K562 (cell line): ENCODE measurements around the gene TMEM181. TPM values are rescaled to one million over a fixed set of nuclear protein-coding genes. Genes with fewer than 3 reads are reported as not detected.

Source experiments
- ATAC-seq: fragments of 200-7000 bp; cut with Tn5 transposase; 3 replicates; pipeline ENCODE4 v1.9.1; 2020; ENCODE audit warnings: moderate library complexity
- BruUV-seq: library from RNA; stranded (reverse); fragments of 400-500 nt; replicated peaks from 2 replicates; lab custom pipeline; 2021; lab: Mats Ljungman, UMichigan
- CTCF ChIA-PET: fragments of 300-600 bp; formaldehyde crosslinking; extraction: SDS; loops from one replicate; lab custom pipeline; 2021; ENCODE audit warnings: low intra/inter-chr PET ratio; lab: Yijun Ruan, JAX
- POLR2A ChIA-PET: fragments of 300-600, 350-650 bp; sonication (Branson Sonifier 250); formaldehyde crosslinking; extraction: SDS; loops from one replicate; lab custom pipeline; 2021; ENCODE audit warnings: antibody characterized with exemption, inconsistent platforms; lab: Yijun Ruan, JAX
- DNase-seq, 4 experiments: peaks; one replicate each; pipeline versions ENCODE4 v3.0.0 to v3.0.0-alpha.2; 2011 to 2018; ENCODE audit warnings: low spot score in 3 of 4, mixed read lengths in 3 of 4; ENCODE audit errors: extremely low read depth in 1 of 4
- FAIRE-seq: peaks from 2 replicates; lab custom pipeline; 2011; peaks lifted over from hg19 to GRCh38; lab: Jason Lieb, UNC
- H2AFZ ChIP-seq: 2 replicates; pipeline ENCODE4 v1.6.0; 2011; ENCODE audit warnings: low read depth, low read length, control low read depth, inconsistent platforms
- H3K27ac ChIP-seq: fragments of 200-600 bp; 3 replicates; pipeline ENCODE4 v1.8.0; 2011; ENCODE audit warnings: low read depth, mild to moderate bottlenecking, control low read depth, inconsistent platforms, low read length, moderate library complexity, mixed read lengths; ENCODE audit errors: extremely low read depth
- H3K27me3 ChIP-seq, 2 experiments: fragments of 300-600 bp in 1 of 2; 2 replicates in 1 of 2; 3 replicates in 1 of 2; pipeline versions ENCODE4 v1.6.0 to v1.8.0; 2011; ENCODE audit warnings: inconsistent platforms in 2 of 2, low read length in 2 of 2, mild to moderate bottlenecking in 1 of 2, mixed read lengths in 1 of 2, moderate library complexity in 1 of 2; ENCODE audit not compliant: control insufficient read depth in 2 of 2, insufficient read depth in 2 of 2
- H3K36me3 ChIP-seq: fragments of 300-600 bp; 3 replicates; pipeline ENCODE4 v1.8.0; 2011; ENCODE audit warnings: mild to moderate bottlenecking, low read length, inconsistent platforms; ENCODE audit not compliant: control insufficient read depth, insufficient read depth
- H3K4me1 ChIP-seq, 2 experiments: fragments of 200-600 bp in 1 of 2; replicated peaks in 1 of 2; 2 replicates in 1 of 2; 3 replicates in 1 of 2; pipeline versions ENCODE4 v1.5.1 to v1.8.0; 2011; ENCODE audit warnings: inconsistent platforms in 2 of 2, low read length in 2 of 2, mild to moderate bottlenecking in 1 of 2, mixed read lengths in 1 of 2, moderate library complexity in 1 of 2; ENCODE audit not compliant: control insufficient read depth in 2 of 2, insufficient read depth in 2 of 2
- H3K4me2 ChIP-seq: 2 replicates; pipeline ENCODE4 v1.6.1; 2011; ENCODE audit warnings: low read length, control low read depth, inconsistent platforms, mixed read lengths; ENCODE audit not compliant: insufficient read depth
- H3K4me3 ChIP-seq: fragments of 200-600 bp; sonication (generic), shearing (Covaris generic); 2 replicates; pipeline ENCODE4 v1.5.1; 2016; ENCODE audit warnings: control low read depth, inconsistent platforms
- H3K79me2 ChIP-seq: fragments of 200-600 bp; 3 replicates; pipeline ENCODE4 v1.8.0; 2011; ENCODE audit warnings: low read length, inconsistent platforms; ENCODE audit not compliant: control insufficient read depth, insufficient read depth
- H3K9ac ChIP-seq, 2 experiments: 2 replicates each; pipeline versions ENCODE4 v1.6.0 to v1.6.1; 2011; ENCODE audit warnings: low read depth in 2 of 2, low read length in 2 of 2, control low read depth in 1 of 2, inconsistent platforms in 1 of 2, mild to moderate bottlenecking in 1 of 2, mixed read lengths in 1 of 2; ENCODE audit not compliant: insufficient read depth in 1 of 2
- H3K9me1 ChIP-seq: one replicate; pipeline ENCODE4 v1.6.0; 2011; ENCODE audit warnings: inconsistent platforms, mild to moderate bottlenecking, low read length, moderate library complexity; ENCODE audit not compliant: control insufficient read depth, insufficient read depth
- H3K9me3 ChIP-seq: replicated peaks from 2 replicates; pipeline ENCODE4 v1.5.1; 2011; ENCODE audit warnings: low read depth, low read length, inconsistent platforms; ENCODE audit not compliant: control insufficient read depth, insufficient read depth
- H4K20me1 ChIP-seq: replicated peaks from 2 replicates; pipeline ENCODE4 v1.6.1; 2011; ENCODE audit warnings: low read length, inconsistent platforms, mixed read lengths; ENCODE audit not compliant: control insufficient read depth, insufficient read depth
- CBX8 ChIP-seq: fragments of 200-600 bp; sonication (generic); IDR thresholded peaks from 2 replicates; pipeline ENCODE4 v1.6.1; 2012; ENCODE audit warnings: borderline replicate concordance, mixed run types, low read depth, mild to moderate bottlenecking, moderate library complexity, mixed read lengths, low read length, control low read depth, inconsistent platforms; ENCODE audit not compliant: poor library complexity, severe bottlenecking; ENCODE audit errors: extremely low read depth
- EP300 ChIP-seq: IDR thresholded peaks from 2 replicates; pipeline ENCODE4 v1.6.1; 2012; ENCODE audit warnings: low read length, improper control_type of control experiment
- FOXK2 ChIP-seq, 2 experiments: fragments of 450-650 bp; IDR thresholded peaks in 1 of 2; conservative IDR thresholded peaks in 1 of 2; 2 replicates each; pipeline ENCODE4 v1.6.1; 2016; ENCODE audit warnings: low read depth in 2 of 2, mild to moderate bottlenecking in 1 of 2
- GTF2B ChIP-seq: IDR thresholded peaks from 2 replicates; pipeline ENCODE4 v1.6.1; 2011; ENCODE audit not compliant: insufficient read length; ENCODE audit errors: extremely low read depth
- MBD1 ChIP-seq: fragments of 250-450 bp; sonication (Bioruptor Pico); IDR thresholded peaks from 2 replicates; pipeline ENCODE4 v1.8.0; 2022; ENCODE audit warnings: inconsistent platforms
- NCOA2 ChIP-seq, 2 experiments: fragments of 450-650 bp; IDR thresholded peaks; 2 replicates each; pipeline ENCODE4 v1.6.1; 2018; ENCODE audit warnings: mild to moderate bottlenecking in 2 of 2, moderate library complexity in 1 of 2; ENCODE audit not compliant: partially characterized antibody in 2 of 2
- PTRF ChIP-seq: fragments of 450-650 bp; IDR thresholded peaks from 2 replicates; pipeline ENCODE4 v1.6.1; 2016; ENCODE audit warnings: mild to moderate bottlenecking, missing genetic modification characterization, missing compliant biosample characterization
- SMARCC2 ChIP-seq: fragments of 450-650 bp; IDR thresholded peaks from 2 replicates; pipeline ENCODE4 v1.6.1; 2017; ENCODE audit warnings: antibody characterized with exemption, moderate library complexity, mild to moderate bottlenecking, low read depth
- SMC3 ChIP-seq: conservative IDR thresholded peaks from 2 replicates; pipeline ENCODE4 v1.6.1; 2011; ENCODE audit warnings: low read depth, low read length, improper control_type of control experiment; ENCODE audit not compliant: insufficient read depth
- SREBF2 ChIP-seq: sonication (generic); formaldehyde crosslinking; IDR thresholded peaks from 2 replicates; pipeline ENCODE4 v1.4.0; 2020; ENCODE audit warnings: mild to moderate bottlenecking, missing genetic modification reagents
- TFE3 ChIP-seq: fragments of 450-650 bp; formaldehyde crosslinking; IDR thresholded peaks from 2 replicates; pipeline ENCODE4 v1.4.0; 2020; ENCODE audit warnings: mild to moderate bottlenecking, mixed read lengths
- ZBTB43 ChIP-seq: sonication (generic); formaldehyde crosslinking; IDR thresholded peaks from 2 replicates; pipeline ENCODE4 v1.8.0; 2023; ENCODE audit warnings: mild to moderate bottlenecking, missing genetic modification reagents
- ZBTB7A ChIP-seq: IDR thresholded peaks from 2 replicates; pipeline ENCODE4 v1.6.1; 2011; ENCODE audit warnings: low read depth, mild to moderate bottlenecking, low read length, moderate library complexity, borderline replicate concordance; ENCODE audit not compliant: control insufficient read depth
- ZNF347 ChIP-seq: fragments of 450-650 bp; formaldehyde crosslinking; IDR thresholded peaks from 2 replicates; pipeline ENCODE4 v1.4.0; 2020; ENCODE audit warnings: low read depth, mild to moderate bottlenecking, moderate library complexity
- ZNF436 ChIP-seq: fragments of 250-450, 450-650 bp; sonication (Bioruptor Pico); formaldehyde crosslinking; IDR thresholded peaks from 2 replicates; pipeline ENCODE4 v1.7.0; 2020; ENCODE audit warnings: mild to moderate bottlenecking
- ZNF785 ChIP-seq: fragments of 250-450 bp; sonication (Bioruptor Pico); IDR thresholded peaks from 2 replicates; pipeline ENCODE4 v1.4.0; 2020; ENCODE audit warnings: mild to moderate bottlenecking
- WGBS: fragments of 100-300 bp; shearing (Covaris generic); methylation state at CpG from one replicate; pipeline ENCODE4 v1.1.6; 2016; ENCODE audit warnings: low coverage, mixed read lengths; ENCODE audit not compliant: insufficient coverage; ENCODE audit errors: missing lambda C conversion rate; 5-methylcytosine and 5-hydroxymethylcytosine counted together
- in situ Hi-C: fragments of 300-500 bp; cut with MboI; formaldehyde crosslinking; loops from 4 replicates; pipeline ENCODE4 v1.15.0; 2018; ENCODE audit warnings: inconsistent platforms, mixed read lengths
- intact Hi-C: fragments of 100-400 bp; cut with micrococcal nuclease; formaldehyde crosslinking; loops from 2 replicates; pipeline ENCODE4 v1.14.2; 2022
- polyA plus RNA-seq, 8 experiments: library from polyadenylated mRNA; depleted of rRNA in 4 of 8; stranded (reverse) in 5 of 8; unstranded in 3 of 8; fragments of >200 nt; fragmentation: Nextera tagmentation in 2 of 8; fragmentation: Illumina TruSeq in 1 of 8; extraction: Ambion mirVana in 2 of 8; extraction: Trizol in 1 of 8; gene quantifications; 2 replicates each; pipeline versions ENCODE4 v1.2.1 to v1.2.3, GENCODE V29; 2011 to 2014; ENCODE audit warnings: inconsistent platforms in 1 of 8, missing spikeins in 1 of 8
- total RNA-seq, 7 experiments: library from RNA; depleted of rRNA in 6 of 7; stranded (reverse); fragments of >200 nt in 6 of 7; fragmentation: Illumina TruSeq in 2 of 7; extraction: Trizol in 2 of 7; gene quantifications; 2 replicates each; pipeline versions ENCODE4 v1.2.1 to v1.2.3, GENCODE V29; 2011 to 2021; ENCODE audit warnings: low replicate concordance in 1 of 7

TMEM181 gene
- total and polyA plus RNA-seq, 9 of the 15 experiments (the other 6 are each of a cell fraction or from before 2014, with no cell fraction given) = 5.6 to 27.2 (median 19.9) TPM

- ATAC-seq = no peak
- in situ Hi-C loops = no loop called here
- no peak for DNase-seq
- intact Hi-C loops = no loop called here
- no peak overlapping the region for H3K4me3 ChIP-seq
- H3K27ac ChIP-seq = no peak overlapping the region
- no peaks in the 10 kb centered on the region for H3K9me3 ChIP-seq
- WGBS = 92% methylated on average over 2 of the region's 2 CpGs
- H3K27me3 ChIP-seq = no peaks in the 10 kb centered on the region
- H4K20me1 ChIP-seq = peaks cover 9% of the 10 kb centered on the region; the same call in 1 of the 2 replicates
- ChIA-PET CTCF (no interaction called here), POLR2A (interaction anchor here (0.8 to 1.2 kb wide), 3 partner anchors 12 to 85 kb away, joined by 3 to 7 read pairs (median 3); no protein-coding TSS in a partner anchor)
- H3K9me1 ChIP-seq = no peaks in the 10 kb centered on the region
- H3K36me3 ChIP-seq = peaks cover 51% of the 10 kb centered on the region
- peaks cover 18 to 20% of the 10 kb centered on the region in 2 experiments; a peak in 4 of 5 replicates for H3K4me1 ChIP-seq
- H2AFZ ChIP-seq = no peak overlapping the region
- peak overlapping the region in 1 of 2 experiments; percentile 11; a peak in 1 of 4 replicates for H3K9ac ChIP-seq
- H3K79me2 ChIP-seq = peaks cover 44% of the 10 kb centered on the region
- FAIRE-seq = no peak
- H3K4me2 ChIP-seq = no peak overlapping the region
- no TSS peak for BruUV-seq
- TF ChIP-seq FOXK2 (conservative IDR thresholded peaks at IDR 0.05 in 1 of 2, IDR thresholded peaks at IDR 0.05 in 1 of 2; ENCODE audit: low read depth in 2 of 2) = no peak
- TF ChIP-seq ZNF785 (CRISPR knock-in tag) = no peak
- no peak for TF ChIP-seq SMC3
- TF ChIP-seq GTF2B = no peak
- no peak for TF ChIP-seq CBX8
- TF ChIP-seq ZBTB43 (CRISPR knock-in tag) = no peak
- TF ChIP-seq ZBTB7A = no peak
- TF ChIP-seq SMARCC2 = no peak
- TF ChIP-seq TFE3 = no peak
- TF ChIP-seq EP300 = no peak
- TF ChIP-seq NCOA2 (IDR thresholded peaks at IDR 0.05; ENCODE audit: partially characterized antibody in 2 of 2) = no peak
- TF ChIP-seq ZNF347 (CRISPR knock-in tag) = no peak
- no peak for TF ChIP-seq PTRF (tag)
- no peak for TF ChIP-seq SREBF2 (CRISPR knock-in tag)
- no peak for TF ChIP-seq MBD1 (CRISPR knock-in tag)
- TF ChIP-seq ZNF436 = no peak
Measured at GRCh38 chr6:158640519-158640918, 80.6 kb downstream of the TMEM181 start.
